Measurements from ENCODE around the gene FYB2.
"Not testable (repeated sequence)": the region's sequence is repeated elsewhere in the genome, so short reads cannot be mapped to it uniquely, and the experiment has no call there.

The FYB2 gene

GRCh38 chr1:56795870-56796269 lies 23.3 kb downstream of the FYB2 start:
- no peak for DNase-seq

GRCh38 chr1:56790036-56790435 lies 29.2 kb downstream of the FYB2 start:
- DNase-seq, result no peak

GRCh38 chr1:56788588-56788987 lies 30.6 kb downstream of the FYB2 start:
- DNase-seq, result no peak

GRCh38 chr1:56788102-56788501 lies 31.1 kb downstream of the FYB2 start:
- DNase-seq, result no peak

GRCh38 chr1:56787330-56787729 lies 31.9 kb downstream of the FYB2 start:
- DNase-seq, result no peak

- no peak for DNase-seq
Observed at GRCh38 chr1:56782773-56783172, 36.4 kb downstream of the FYB2 start.

- no peak for DNase-seq
Observed at GRCh38 chr1:56780826-56781225, 38.4 kb downstream of the FYB2 start.

GRCh38 chr1:56780128-56780750 lies 39.0 kb downstream of the FYB2 start:
- DNase-seq, result no peak

- DNase-seq, result no peak
Observed at GRCh38 chr1:56777972-56778371, 41.2 kb downstream of the FYB2 start.

- not testable (repeated sequence) for DNase-seq
Observed at GRCh38 chr1:56774732-56775131, 44.5 kb downstream of the FYB2 start.

GRCh38 chr1:56774067-56774609 lies 45.1 kb downstream of the FYB2 start:
- DNase-seq, result peak; percentile 7

- DNase-seq, result no peak
Observed at GRCh38 chr1:56773341-56774066, 45.7 kb downstream of the FYB2 start.

GRCh38 chr1:56771717-56772116 lies 47.5 kb downstream of the FYB2 start:
- DNase-seq, result no peak

GRCh38 chr1:56758794-56759193 lies 60.4 kb downstream of the FYB2 start:
- DNase-seq, result no peak

GRCh38 chr1:56758135-56758534 lies 61.1 kb downstream of the FYB2 start:
- no peak for DNase-seq

GRCh38 chr1:56755911-56756310 lies 63.3 kb downstream of the FYB2 start:
- no peak for DNase-seq

- DNase-seq, result no peak
Observed at GRCh38 chr1:56754708-56755479, 64.3 kb downstream of the FYB2 start.

- DNase-seq, result no peak
Observed at GRCh38 chr1:56745231-56745630, 74.0 kb downstream of the FYB2 start.

- no peak for DNase-seq
Observed at GRCh38 chr1:56728964-56729363, 90.2 kb downstream of the FYB2 start.

- DNase-seq, result no peak
Observed at GRCh38 chr1:56726706-56727105, 92.5 kb downstream of the FYB2 start.

GRCh38 chr1:56719171-56719570 lies 100.0 kb downstream of the FYB2 start:
- DNase-seq, result no peak

- DNase-seq, result no peak
Observed at GRCh38 chr1:56715156-56715555, 104.0 kb downstream of the FYB2 start.

- no peak for DNase-seq
Observed at GRCh38 chr1:56713112-56713511, 106.1 kb downstream of the FYB2 start.

- no peak for DNase-seq
Observed at GRCh38 chr1:56712150-56712549, 107.1 kb downstream of the FYB2 start.

All from RPMI8226 (cell line).